AG09309 (cell line): ENCODE results near the gene CALN1.

Experiments
- DNase-seq: peaks from one replicate; pipeline ENCODE4 v3.0.0-alpha.2; 2010; ENCODE audit warnings: low read depth
- H3K4me3 ChIP-seq: 2 replicates; pipeline ENCODE4 v1.5.1; 2011; ENCODE audit warnings: mild to moderate bottlenecking, low read depth, low read length, moderate library complexity; ENCODE audit not compliant: control insufficient read depth
- CTCF ChIP-seq: IDR thresholded peaks from 2 replicates; pipeline ENCODE4 v1.5.1; 2011; ENCODE audit warnings: mild to moderate bottlenecking, low read depth, low read length, inconsistent platforms; ENCODE audit not compliant: insufficient read depth, control insufficient read depth; ENCODE audit errors: missing control alignments

The CALN1 gene

GRCh38 chr7:71864130-71864529 lies 548.0 kb downstream of the CALN1 start:
- no peak for TF ChIP-seq CTCF
- no peak overlapping the region for H3K4me3 ChIP-seq
- no peak for DNase-seq

- no peak for DNase-seq
- no peak for TF ChIP-seq CTCF
- H3K4me3 ChIP-seq, result no peak overlapping the region
Measured at GRCh38 chr7:71860572-71860971, 551.6 kb downstream of the CALN1 start.

- H3K4me3 ChIP-seq, result no peak overlapping the region
- TF ChIP-seq CTCF, result no peak
- DNase-seq, result no peak
Measured at GRCh38 chr7:71857338-71857737, 554.8 kb downstream of the CALN1 start.

- no peak for TF ChIP-seq CTCF
- H3K4me3 ChIP-seq, result no peak overlapping the region
- no peak for DNase-seq
Measured at GRCh38 chr7:71854546-71855397, 557.4 kb downstream of the CALN1 start.

- no peak for TF ChIP-seq CTCF
- no peak overlapping the region for H3K4me3 ChIP-seq
- DNase-seq, result no peak
Measured at GRCh38 chr7:71851776-71852498, 560.2 kb downstream of the CALN1 start.

GRCh38 chr7:71846160-71846559 lies 566.0 kb downstream of the CALN1 start:
- TF ChIP-seq CTCF, result no peak
- no peak for DNase-seq
- H3K4me3 ChIP-seq, result no peak overlapping the region
